ENCODE data around the gene ZNF454. TPM values are rescaled to one million over a fixed set of nuclear protein-coding genes. Genes with fewer than 3 reads are reported as not detected.

The ZNF454 gene
- total RNA-seq, 4 donors from 2014 or later = 0.60 to 4.6 (median 2.1) TPM

GRCh38 chr5:178993955-178994579, 53.1 kb downstream of the ZNF454 start:
- TF ChIP-seq, protein P1, sequence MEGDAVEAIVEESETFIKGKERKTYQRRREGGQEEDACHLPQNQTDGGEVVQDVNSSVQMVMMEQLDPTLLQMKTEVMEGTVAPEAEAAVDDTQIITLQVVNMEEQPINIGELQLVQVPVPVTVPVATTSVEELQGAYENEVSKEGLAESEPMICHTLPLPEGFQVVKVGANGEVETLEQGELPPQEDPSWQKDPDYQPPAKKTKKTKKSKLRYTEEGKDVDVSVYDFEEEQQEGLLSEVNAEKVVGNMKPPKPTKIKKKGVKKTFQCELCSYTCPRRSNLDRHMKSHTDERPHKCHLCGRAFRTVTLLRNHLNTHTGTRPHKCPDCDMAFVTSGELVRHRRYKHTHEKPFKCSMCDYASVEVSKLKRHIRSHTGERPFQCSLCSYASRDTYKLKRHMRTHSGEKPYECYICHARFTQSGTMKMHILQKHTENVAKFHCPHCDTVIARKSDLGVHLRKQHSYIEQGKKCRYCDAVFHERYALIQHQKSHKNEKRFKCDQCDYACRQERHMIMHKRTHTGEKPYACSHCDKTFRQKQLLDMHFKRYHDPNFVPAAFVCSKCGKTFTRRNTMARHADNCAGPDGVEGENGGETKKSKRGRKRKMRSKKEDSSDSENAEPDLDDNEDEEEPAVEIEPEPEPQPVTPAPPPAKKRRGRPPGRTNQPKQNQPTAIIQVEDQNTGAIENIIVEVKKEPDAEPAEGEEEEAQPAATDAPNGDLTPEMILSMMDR (IDR thresholded peaks at IDR 0.05) = no peak
- no peak for ATAC-seq (ENCODE audit: low FRiP score)
- no peak for DNase-seq (ENCODE audit: low spot score)

GRCh38 chr5:178994580-178995340, 53.8 kb downstream of the ZNF454 start, which contains the start of gene GRM6:
Gene GRM6 (minus strand): TSS chr5:178995320. CDS start chr5:178994944, 376 bp downstream.
- TF ChIP-seq, protein P1 (IDR thresholded peaks at IDR 0.05) = no peak
- DNase-seq (ENCODE audit: low spot score) (no peak), ATAC-seq (ENCODE audit: low FRiP score) (no peak)

DNA sequence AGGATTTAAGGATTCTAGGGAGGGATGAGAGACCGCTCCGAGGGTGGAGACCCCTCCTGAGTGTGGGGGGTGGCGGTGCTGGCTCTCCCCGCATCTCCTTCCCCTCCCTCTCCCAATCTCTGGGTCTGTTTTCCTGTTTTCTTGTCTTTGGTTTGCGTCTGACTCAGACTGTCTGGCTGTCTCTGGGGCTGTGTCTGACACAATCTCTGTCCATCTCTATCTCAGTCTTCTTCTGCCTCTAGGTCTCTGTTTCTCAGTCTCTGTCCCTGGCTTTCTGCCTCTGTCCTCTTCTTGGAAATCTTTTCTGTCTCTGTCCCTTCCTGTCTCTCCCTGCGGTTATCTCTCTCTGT, 54.3 kb downstream of the ZNF454 start:
- ATAC-seq (ENCODE audit: low FRiP score) (no peak), DNase-seq (ENCODE audit: low spot score) (no peak)
- TF ChIP-seq, protein P1 (IDR thresholded peaks at IDR 0.05) = no peak

GRCh38 chr5:178996156-178996555, 55.2 kb downstream of the ZNF454 start:
- no peak for DNase-seq (ENCODE audit: low spot score)
- TF ChIP-seq, protein P1 (IDR thresholded peaks at IDR 0.05) = no peak
- ATAC-seq (ENCODE audit: low FRiP score) = no peak

GRCh38 chr5:178997191-178997590, 56.2 kb downstream of the ZNF454 start:
- no peak for ATAC-seq (ENCODE audit: low FRiP score)
- TF ChIP-seq, protein P1 (IDR thresholded peaks at IDR 0.05) = no peak
- no peak for DNase-seq (ENCODE audit: low spot score)

GRCh38 chr5:178998441-178998840, 57.4 kb downstream of the ZNF454 start:
- DNase-seq (ENCODE audit: low spot score) (no peak), ATAC-seq (ENCODE audit: low FRiP score) (no peak)
- TF ChIP-seq, protein P1 (IDR thresholded peaks at IDR 0.05) = no peak

DNA sequence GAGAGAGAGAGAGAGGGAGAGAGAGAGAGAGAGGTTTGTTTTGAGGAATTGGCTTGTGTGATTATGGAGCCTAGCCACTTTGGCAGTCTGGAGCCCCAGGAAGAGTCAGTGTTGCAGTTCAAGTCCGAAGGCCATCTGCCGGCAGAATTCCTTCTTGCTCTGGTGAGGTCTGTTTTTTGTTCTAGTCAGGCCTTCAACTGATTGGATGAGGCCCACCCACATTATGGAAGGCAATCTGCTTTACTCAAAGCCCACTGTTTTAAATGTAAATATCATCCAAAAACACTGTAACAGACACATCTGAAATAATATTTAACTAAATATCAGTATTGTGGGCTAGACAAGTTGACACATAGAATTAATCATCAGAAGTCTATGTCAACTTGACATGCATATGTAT, 65.6 kb downstream of the ZNF454 start:
- TF ChIP-seq, protein P1 (IDR thresholded peaks at IDR 0.05) = no peak
- DNase-seq (ENCODE audit: low spot score) (no peak), ATAC-seq (ENCODE audit: low FRiP score) (no peak)
